SW480 (cell line): Measurements from ENCODE around the gene NR2F6.

Experiments
- DNase-seq: peaks from one replicate; pipeline ENCODE4 v3.0.0-alpha.2; 2016; ENCODE audit warnings: low spot score

NR2F6 gene

GRCh38 chr19:17237747-17238706 is 7.7 kb downstream of the NR2F6 start:
- DNase-seq, result no peak

- no peak for DNase-seq
Observed at GRCh38 chr19:17236811-17237543, 8.7 kb downstream of the NR2F6 start.

DNA sequence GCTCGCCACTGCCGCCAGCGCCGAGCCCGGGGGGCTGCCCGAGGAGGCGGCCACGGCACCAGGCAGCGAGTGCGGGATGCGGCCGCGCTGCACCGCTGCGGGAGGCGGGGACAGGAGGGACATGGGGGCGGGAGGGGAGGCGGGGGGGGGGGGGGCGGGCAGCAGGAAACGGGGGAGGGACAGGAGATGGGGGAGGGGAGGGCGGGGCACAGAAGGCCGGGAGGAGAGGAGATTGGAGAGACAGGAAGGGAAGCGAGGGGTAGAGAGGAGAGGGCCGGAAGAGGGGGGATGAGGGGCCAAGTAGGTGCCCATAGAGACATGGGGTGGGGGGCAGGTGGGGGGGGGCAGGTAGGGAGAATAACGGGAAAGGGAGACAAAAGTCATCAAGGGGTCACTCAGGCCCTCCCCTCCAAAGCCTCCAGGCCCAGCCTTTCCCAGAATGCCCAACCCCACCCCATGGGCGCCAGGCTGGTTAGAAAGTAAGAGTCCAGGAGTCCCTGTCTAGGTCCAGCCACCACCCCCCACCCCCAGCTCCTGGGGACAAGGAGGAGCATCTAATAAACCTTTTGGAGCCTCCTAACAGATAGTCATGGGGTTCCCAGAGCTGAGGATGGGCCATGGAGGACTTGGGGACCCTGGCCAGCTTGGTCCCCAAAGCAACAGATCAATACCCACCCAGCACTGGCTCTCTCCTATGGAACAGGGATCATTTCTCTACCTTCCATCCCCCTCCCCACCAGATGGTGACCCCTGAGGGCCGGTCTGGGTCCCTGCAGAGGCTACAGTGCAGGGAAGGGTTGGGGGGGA is 9.5 kb downstream of the NR2F6 start:
- DNase-seq, result peak; percentile 70

DNA sequence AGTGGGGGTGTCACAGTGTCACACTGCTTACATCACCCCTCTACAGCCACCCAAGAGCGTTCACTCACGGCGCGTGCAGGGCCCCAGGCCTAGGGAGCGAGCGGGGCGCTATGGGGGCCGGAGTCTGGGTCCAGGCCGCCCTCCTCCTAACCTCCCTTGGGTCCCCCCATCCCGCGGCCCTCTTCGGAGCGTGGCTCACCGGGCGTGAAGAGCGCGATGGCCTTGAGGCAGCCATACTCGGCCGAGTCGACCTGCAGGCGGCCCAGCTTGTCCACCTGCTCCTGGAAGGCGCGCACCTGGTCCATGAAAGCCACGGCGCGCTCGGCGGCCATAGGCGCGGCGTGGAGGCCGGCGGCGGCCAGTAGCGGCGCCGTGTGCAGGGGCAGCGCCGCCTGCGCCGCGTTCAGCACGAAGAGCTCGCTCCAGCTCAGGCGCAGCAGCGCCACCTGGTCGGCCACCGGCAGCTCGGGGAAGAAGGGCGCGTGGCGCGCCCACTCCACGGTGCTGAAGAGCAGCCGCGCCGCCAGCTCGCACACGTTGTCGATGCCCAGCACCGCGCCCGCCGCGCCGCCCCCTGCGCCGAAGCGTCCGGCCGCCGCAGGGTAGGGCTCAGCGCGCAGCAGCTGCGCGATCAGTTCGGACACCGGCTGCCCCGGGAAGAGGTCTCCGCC is 10.3 kb downstream of the NR2F6 start:
- peak; percentile 87 for DNase-seq

DNA sequence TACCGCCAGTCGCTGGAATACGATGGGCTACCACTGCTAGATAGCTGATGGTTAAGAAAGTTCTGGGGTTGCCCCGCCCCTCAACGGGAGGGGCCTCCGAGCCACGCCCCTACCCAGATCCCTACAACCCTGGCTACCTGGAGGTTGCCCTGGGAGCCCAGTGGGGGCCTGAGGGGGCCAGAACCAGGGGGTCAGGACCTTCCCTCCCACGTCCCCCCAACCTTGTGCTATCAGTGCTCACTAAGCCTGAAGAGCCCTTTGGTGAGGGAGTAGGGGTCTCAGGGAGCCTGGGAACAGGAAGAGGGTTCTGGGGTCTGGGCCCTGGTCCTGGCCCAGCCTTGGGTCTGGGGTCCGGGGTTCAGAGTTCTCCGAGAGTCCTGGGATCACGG is 10.8 kb downstream of the NR2F6 start:
- peak; percentile 73 for DNase-seq

DNA sequence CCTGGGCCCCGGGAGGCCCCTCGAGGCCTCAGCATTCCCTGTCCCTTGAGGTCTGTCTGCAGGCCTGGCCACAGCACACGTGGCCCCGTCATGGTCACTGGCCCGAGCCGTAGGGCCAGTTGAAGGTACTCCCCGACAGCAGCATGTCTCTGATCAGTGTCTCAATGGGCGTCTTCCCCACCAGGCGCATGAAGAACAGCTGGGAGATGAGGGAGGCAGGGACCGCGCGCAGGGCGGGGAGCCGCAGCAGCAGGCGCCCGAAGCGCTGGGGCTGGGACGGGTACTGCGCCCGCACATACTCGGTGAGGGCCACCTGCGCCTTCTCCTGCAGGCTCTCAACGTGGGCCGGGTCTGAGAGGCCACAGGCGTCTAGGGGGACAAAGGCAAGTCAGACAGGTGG is 13.5 kb downstream of the NR2F6 start:
- no peak for DNase-seq

- no peak for DNase-seq
Observed at GRCh38 chr19:17229890-17230289, 15.8 kb downstream of the NR2F6 start.

GRCh38 chr19:17227798-17228367 is 17.8 kb downstream of the NR2F6 start:
- no peak for DNase-seq

DNA sequence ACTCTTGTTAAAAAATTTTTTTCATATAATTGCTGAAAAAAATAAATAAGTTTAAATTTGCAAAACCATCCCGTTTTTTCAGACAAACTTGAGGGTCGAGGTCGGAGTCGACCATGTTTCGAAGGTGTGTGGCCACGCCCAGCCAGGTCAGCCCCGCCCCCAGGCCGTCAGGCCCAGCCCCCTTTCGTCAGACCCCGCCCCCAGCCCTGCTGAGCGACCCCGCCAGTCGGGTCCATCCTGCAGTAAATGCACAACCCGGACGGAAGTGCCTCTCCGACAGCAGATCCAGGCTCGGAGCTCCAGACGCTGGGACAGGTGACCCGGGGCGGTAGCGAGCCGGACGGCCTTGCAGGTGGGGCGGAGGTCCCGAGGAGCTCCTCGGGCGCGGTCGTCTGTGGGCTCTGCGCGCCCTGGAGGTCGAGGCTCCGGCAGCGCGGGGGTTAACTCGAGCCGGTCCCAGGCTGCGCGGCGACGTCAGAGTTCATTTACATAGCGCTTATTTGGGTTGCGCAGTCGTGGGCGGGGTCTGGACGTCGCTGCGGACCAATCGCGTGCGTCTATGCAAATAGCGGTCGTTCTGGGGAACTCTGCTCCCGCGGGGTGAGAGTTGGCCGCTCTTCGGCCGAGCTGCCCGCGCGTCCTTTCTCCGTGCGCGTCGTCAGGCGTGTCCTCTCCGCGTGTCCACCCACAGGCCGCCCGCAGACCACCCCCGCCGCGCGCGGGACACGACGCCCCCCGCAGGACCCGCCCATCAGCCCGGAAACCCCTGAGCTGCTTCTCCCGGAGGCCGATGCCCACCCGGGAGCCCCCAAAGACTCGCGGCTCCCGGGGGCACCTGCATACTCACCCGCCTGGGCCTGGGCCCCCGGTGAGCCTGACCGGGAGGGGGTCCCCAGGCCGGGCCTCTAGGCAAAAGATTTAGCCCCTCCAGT is 19.5 kb downstream of the NR2F6 start, which contains the start of gene OCEL1:
TSS of gene OCEL1 (plus strand) at position 225 of the 932 bp plus-strand sequence. CDS start at position 247, 22 bp downstream.
- DNase-seq, result peak; percentile 98

- DNase-seq, result no peak
Observed at GRCh38 chr19:17225053-17225452, 20.7 kb downstream of the NR2F6 start.

GRCh38 chr19:17220207-17220758 is 25.4 kb downstream of the NR2F6 start:
- peak; percentile 53 for DNase-seq

DNA sequence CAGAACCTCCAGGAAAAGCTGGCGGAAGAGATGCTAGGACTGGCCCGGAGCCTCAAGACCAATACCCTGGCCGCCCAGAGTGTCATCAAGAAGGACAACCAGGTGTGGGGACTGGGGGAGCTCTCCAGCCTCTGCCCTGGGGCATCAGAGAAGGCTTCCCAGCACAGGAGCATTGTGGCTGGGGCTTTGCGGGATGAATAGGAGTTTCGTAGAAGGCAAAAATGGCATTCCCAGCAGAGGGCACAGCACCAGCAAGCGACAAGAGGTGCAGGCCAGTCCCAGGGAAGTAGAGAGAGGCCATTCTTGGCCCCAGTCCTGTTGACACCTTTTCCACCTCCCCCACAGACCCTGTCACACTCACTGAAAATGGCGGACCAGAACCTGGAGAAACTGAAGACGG is 26.4 kb downstream of the NR2F6 start:
- no peak for DNase-seq

DNA sequence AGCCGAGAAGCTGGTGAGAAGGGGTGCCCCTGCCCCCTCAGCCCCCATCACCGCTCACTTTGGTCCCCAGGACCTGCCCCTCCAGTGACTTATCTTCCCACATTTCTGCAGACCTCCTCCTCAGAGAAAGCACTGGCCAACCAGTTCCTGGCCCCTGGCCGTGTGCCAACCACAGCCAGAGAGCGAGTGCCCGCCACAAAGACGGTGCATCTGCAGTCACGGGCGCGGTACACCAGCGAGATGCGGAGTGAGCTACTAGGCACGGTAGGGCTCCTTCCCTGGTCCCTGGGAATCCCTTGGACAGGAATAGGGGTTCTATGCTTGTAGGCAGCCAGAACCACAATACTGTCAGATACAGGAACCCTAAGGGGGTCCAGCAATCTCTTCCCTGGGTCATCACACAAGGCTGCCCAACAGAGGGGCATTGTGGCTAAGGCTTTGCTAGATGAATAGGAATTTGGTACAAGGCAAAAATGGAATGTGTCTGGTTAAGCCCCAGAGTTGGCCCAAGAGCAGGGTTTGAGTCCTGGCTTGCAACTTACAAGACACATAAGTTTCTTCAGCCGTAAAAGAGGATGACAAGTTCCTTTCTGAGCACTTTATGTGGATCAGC is 29.6 kb downstream of the NR2F6 start:
- DNase-seq, result no peak

- peak; percentile 95 for DNase-seq
Observed at GRCh38 chr19:17215127-17215971, 30.4 kb downstream of the NR2F6 start, which contains the start of gene USE1. USE1 (plus strand) TSS chr19:17215357; CDS start chr19:17215406, 49 bp downstream.

- DNase-seq, result no peak
Observed at GRCh38 chr19:17214508-17215126, 31.1 kb downstream of the NR2F6 start.

DNA sequence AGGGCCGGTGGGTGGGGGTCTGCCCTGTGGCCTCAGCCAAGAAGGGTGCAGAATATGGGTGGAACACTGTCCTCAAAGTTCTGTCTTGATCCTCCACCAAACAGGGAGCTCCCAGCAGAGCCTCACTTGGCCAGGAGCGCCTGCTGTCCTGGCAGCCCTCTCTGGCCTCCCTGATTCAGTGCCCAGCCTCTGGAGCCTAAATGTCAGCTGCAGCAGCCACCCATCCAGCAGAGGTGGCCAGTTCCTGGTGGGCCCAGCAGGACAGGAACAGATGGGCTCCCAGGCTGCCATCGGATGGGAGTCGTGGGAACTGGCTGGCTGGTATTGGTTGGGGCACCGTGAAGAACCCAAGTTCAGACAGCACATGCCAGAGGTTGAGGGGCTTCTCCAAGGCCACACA is 32.4 kb downstream of the NR2F6 start:
- DNase-seq, result no peak

- DNase-seq, result no peak
Observed at GRCh38 chr19:17211547-17212446, 33.9 kb downstream of the NR2F6 start.
